Gastroesophageal sphincter (tissue), 4 donors: ENCODE data around the gene SGPL1. TPM values are rescaled to one million over a fixed set of nuclear protein-coding genes. Genes with fewer than 3 reads are reported as not detected.
A peak's percentile ranks its signal among the peaks of the same experiment; 100 is the strongest.

Source experiments
- ATAC-seq: fragments of 150-250 bp; one replicate; pipeline ENCODE4 v1.9.1; 2016; ENCODE audit warnings: mild to moderate bottlenecking, moderate library complexity
- H3K27ac ChIP-seq, 4 donors: fragments of 200-600 bp; sonication (generic) in 3 of 4; 1 replicate in 3 of 4; 2 replicates in 1 of 4; pipeline ENCODE4 v1.5.1; 2016 to 2019
- H3K27me3 ChIP-seq: fragments of 200-600 bp; sonication (generic); one replicate; pipeline ENCODE4 v1.5.1; 2019
- H3K36me3 ChIP-seq, 2 donors: fragments of 200-600 bp; sonication (generic); one replicate each; pipeline ENCODE4 v1.5.1; 2019; ENCODE audit warnings: control low read depth in 1 of 2
- H3K4me1 ChIP-seq, 3 donors: fragments of 200-600 bp; sonication (generic); 1 replicate in 2 of 3; 2 replicates in 1 of 3; pipeline ENCODE4 v1.5.1; 2016 to 2019; ENCODE audit warnings: control low read depth in 2 of 3
- H3K4me3 ChIP-seq, 2 donors: fragments of 200-600 bp; sonication (generic); one replicate each; pipeline ENCODE4 v1.5.1; 2019; ENCODE audit warnings: mild to moderate bottlenecking in 1 of 2, moderate library complexity in 1 of 2
- H3K9me3 ChIP-seq, 3 donors: fragments of 200-600 bp; sonication (generic); one replicate each; pipeline ENCODE4 v1.5.1; 2017 to 2019; ENCODE audit warnings: control low read depth in 2 of 3
- EP300 ChIP-seq: sonication (generic); formaldehyde crosslinking; IDR thresholded peaks from one replicate; pipeline ENCODE4 v1.6.1; 2017; ENCODE audit warnings: antibody characterized with exemption, mild to moderate bottlenecking
- POLR2A ChIP-seq, 2 donors: fragments of 450-650 bp; IDR thresholded peaks; one replicate each; pipeline ENCODE4 v1.6.1; 2017; ENCODE audit warnings: antibody characterized with exemption in 2 of 2, mild to moderate bottlenecking in 2 of 2, moderate library complexity in 1 of 2
- POLR2AphosphoS5 ChIP-seq: sonication (generic); formaldehyde crosslinking; IDR thresholded peaks from one replicate; pipeline ENCODE4 v1.6.1; 2017; ENCODE audit warnings: antibody characterized with exemption
- WGBS, 2 donors: methylation state at CpG; one replicate each; pipeline ENCODE4 v1.1.5; 2018; ENCODE audit warnings: low coverage in 1 of 2; 5-methylcytosine and 5-hydroxymethylcytosine counted together
- total RNA-seq, 4 donors: library from RNA; depleted of rRNA; stranded (reverse); fragments of >200 nt; gene quantifications; one replicate each; pipeline ENCODE4 v1.1.0, GENCODE V29; 2016
- TF ChIP-seq, protein P1 (sequence below), 4 experiments: fragments of 200-600 bp in 2 of 4; fragments of 450-650 bp in 2 of 4; sonication (generic) in 1 of 4; IDR thresholded peaks; one replicate each; pipeline ENCODE4 v1.5.1; 2017 to 2019; ENCODE audit warnings: antibody characterized with exemption in 4 of 4, mild to moderate bottlenecking in 2 of 4, moderate library complexity in 2 of 4

The SGPL1 gene
- total RNA-seq, 4 donors from 2014 or later: 23.0 to 28.1 (median 24.4) TPM

DNA sequence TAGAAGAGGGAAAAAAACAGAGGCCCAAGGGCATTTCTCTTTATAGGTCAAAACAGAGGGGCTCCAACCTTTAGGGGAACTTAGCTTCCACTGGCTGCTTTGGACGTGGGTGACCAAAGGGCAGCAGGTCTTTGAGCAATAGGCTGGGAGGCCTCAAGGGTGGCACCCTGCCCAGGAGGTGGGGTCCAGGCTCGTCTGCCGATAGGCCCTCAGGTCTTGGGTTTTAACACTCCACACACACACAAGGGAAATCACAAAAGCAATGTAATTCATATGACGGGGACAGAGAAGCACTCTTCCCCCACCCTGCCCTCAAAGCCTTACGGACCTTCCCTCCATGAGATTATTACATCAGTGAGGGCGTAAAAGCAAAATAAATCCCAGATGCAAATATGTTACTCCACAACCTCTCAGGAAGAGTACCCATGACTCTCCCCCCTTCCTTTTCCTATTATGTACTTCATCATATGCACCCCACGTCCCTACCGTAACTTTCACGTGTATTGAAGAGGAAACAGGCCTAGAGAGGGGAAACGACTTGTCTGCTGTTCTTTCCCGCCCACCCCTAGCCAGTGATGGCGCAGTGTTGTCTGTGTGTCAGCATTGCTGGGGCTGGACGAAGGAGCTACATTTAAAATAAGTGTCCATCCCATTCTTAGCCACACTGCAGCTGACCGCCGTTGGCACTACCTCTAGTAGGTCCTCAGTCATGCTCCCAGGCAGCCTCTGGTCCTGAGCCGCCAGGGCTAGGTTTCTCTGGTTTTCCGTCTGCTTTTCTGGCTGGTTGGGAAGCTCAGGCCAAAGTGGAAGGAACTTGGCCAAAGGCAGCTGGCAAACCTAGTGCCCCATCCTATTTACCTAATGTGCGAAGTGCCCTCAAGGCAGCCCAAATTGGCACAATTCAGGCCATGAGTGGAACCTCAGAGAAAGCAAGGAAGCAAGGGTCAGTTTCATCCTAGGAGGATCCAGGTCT is 70.5 kb downstream of the SGPL1 start:
- H3K9me3 ChIP-seq: no peaks in the 10 kb centered on the region
- peak overlapping the region in 3 of 4 donors; percentile 95 to 97 (median 95) for H3K27ac ChIP-seq
- WGBS, 2 donors: 58 to 76% methylated on average over 4 to 11 of the region's 18 CpGs
- no peak overlapping the region for H3K4me3 ChIP-seq
- H3K4me1 ChIP-seq: peaks cover 0 to 48% (median 4%) of the 10 kb centered on the region in 3 donors
- TF ChIP-seq POLR2A (IDR thresholded peaks at IDR 0.05): no peak
- no peak for TF ChIP-seq POLR2AphosphoS5
- no peak for TF ChIP-seq EP300
- TF ChIP-seq, protein P1, sequence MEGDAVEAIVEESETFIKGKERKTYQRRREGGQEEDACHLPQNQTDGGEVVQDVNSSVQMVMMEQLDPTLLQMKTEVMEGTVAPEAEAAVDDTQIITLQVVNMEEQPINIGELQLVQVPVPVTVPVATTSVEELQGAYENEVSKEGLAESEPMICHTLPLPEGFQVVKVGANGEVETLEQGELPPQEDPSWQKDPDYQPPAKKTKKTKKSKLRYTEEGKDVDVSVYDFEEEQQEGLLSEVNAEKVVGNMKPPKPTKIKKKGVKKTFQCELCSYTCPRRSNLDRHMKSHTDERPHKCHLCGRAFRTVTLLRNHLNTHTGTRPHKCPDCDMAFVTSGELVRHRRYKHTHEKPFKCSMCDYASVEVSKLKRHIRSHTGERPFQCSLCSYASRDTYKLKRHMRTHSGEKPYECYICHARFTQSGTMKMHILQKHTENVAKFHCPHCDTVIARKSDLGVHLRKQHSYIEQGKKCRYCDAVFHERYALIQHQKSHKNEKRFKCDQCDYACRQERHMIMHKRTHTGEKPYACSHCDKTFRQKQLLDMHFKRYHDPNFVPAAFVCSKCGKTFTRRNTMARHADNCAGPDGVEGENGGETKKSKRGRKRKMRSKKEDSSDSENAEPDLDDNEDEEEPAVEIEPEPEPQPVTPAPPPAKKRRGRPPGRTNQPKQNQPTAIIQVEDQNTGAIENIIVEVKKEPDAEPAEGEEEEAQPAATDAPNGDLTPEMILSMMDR (IDR thresholded peaks at IDR 0.05): no peak
- H3K36me3 ChIP-seq: peaks cover 0 to 48% of the 10 kb centered on the region in 2 donors
- no peak for ATAC-seq
- no peaks in the 10 kb centered on the region for H3K27me3 ChIP-seq

DNA sequence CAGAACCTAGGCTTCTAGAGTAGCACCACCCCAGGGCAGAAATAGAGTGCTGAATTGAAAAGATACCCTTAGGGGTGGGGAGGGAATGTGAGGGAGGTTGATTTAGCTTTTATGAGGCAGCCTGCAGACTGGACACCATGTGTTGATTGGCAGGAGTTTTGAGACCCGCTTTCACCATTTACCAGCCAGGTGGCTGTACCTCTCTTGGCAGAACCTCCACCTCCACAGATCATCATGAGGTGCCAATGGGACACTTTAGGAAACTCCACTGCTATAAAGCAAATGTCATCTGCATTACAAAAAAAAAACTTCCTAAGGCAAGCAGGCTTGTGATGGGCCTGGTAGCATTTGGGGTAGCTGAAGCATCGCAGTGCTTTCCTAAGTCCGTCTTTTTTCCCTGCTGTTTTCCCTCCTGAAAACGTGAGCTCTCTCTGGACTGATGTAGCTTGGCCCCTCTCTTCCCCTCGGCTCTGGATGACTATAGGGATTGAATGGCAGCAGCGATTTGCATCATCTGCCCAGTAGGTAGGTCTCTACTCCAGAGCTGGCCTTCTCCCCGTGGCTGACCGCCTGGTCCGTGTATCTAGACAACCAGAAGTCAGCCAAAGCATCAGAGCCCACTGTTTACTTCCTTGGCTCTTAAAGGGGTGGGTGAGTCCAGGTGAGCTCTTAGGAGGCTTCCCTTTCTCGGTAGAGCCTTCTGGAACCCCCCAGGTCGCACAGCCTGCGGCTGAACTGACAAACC is 71.3 kb downstream of the SGPL1 start:
- no peak for TF ChIP-seq POLR2A (IDR thresholded peaks at IDR 0.05)
- no peak for TF ChIP-seq EP300
- TF ChIP-seq, protein P1 (IDR thresholded peaks at IDR 0.05): no peak
- TF ChIP-seq POLR2AphosphoS5: no peak
- Histone ChIP-seq H3K36me3 (peaks cover 0 to 39% of the 10 kb centered on the region in 2 donors), H3K27me3 (no peaks in the 10 kb centered on the region), H3K4me3 (peak overlapping the region; percentile 80 to 89), H3K4me1 (peaks cover 0 to 48% (median 4%) of the 10 kb centered on the region in 3 donors), H3K9me3 (no peaks in the 10 kb centered on the region), H3K27ac (peak overlapping the region; percentile 0 to 97 (median 95))
- 66 to 100% methylated on average over 1 to 3 of the region's 12 CpGs for WGBS, 2 donors
- no peak for ATAC-seq

DNA sequence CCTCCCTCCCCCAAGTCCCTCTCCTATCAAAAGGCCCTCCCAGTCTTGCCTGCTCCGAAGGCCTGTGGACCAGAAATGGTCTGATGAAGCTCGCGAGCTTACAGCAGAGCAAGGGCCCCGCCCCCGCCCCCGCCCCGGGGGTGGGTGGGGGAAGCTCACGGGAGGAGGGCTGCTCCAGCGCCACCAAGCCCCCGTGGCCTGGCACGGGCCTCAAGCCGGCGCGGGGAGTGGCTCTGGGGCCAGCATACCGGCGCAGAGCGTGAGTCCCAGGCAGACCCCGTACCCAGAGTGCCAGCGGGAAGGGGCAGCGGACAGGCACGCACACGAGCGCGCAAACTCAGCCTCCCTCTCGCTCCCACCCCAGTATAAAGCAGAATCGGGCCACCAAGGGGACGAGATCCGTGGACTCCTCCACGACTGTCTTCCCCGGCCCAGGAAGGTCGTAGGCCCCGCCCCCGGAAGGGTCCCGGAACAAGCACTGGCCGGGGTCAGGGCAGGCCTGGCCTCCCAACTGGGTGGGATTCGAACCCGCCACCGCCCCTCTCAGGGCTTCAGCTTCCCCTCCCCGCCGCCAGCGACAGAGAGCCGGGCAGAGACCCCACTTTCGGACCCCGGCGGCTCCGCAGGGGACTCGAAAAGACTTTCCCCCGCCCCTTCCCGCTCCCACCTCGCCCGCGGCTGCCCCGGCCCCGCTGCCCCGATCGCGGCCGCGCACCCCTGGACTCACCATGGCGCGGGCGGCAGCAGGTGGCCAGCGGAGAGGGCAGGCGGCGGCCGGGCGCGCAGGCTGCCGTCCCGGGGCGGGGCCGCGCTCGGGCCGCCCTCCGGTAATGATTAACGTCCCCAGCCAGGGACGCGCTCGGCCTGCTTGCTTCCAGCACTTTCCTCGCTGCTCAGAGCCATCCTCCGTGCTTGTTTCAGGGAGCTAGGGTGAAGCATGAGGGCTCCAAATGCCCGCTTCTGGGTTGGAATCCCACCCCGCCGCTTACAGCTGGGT is 72.4 kb downstream of the SGPL1 start, which contains the start of gene PCBD1:
TSS of gene PCBD1 (minus strand) at position 762 of the 997 bp plus-strand sequence. CDS start at position 730, 32 bp downstream.
- H3K4me3 ChIP-seq: peak within 1 kb of the TSS; percentile 80 to 89
- H3K36me3 ChIP-seq: peaks cover 0 to 29% of the 10 kb centered on the region in 2 donors
- WGBS, 2 donors: 0% methylated on average over 4 to 10 of the region's 85 CpGs
- peak within 1 kb of the TSS; percentile 85 to 97 (median 95) for H3K27ac ChIP-seq
- peaks cover 0 to 48% (median 4%) of the 10 kb centered on the region in 3 donors for H3K4me1 ChIP-seq
- H3K27me3 ChIP-seq: no peaks in the 10 kb centered on the region
- H3K9me3 ChIP-seq: no peaks in the 10 kb centered on the region
- TF ChIP-seq POLR2A (IDR thresholded peaks at IDR 0.05) (peak; percentile 25 to 40), EP300 (no peak), POLR2AphosphoS5 (peak; percentile 47)
- TF ChIP-seq, protein P1 (IDR thresholded peaks at IDR 0.05): peak in 2 of 4 experiments; percentile 5 to 11
- peak; percentile 90 for ATAC-seq

DNA sequence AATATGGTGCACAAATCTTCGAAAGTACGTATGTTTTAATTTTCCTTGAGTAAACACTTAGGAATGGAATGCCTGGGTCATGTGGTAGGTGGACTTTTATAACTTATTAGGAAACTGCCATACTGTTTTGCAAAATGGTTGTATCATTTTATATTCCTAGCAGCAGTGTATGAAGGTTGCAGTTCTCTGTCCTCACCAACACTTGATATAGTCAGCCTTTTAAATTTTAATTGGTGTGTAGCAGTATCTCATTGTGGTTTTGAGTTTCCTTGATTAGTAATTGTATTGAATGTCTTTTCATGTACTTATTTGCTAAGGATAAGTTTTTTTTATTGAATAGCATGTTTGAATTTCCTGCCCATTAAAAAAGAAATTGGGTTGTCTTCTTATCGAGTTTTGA is 73.5 kb downstream of the SGPL1 start:
- no peaks in the 10 kb centered on the region for H3K27me3 ChIP-seq
- no peaks in the 10 kb centered on the region for H3K9me3 ChIP-seq
- H3K27ac ChIP-seq: peak overlapping the region in 2 of 4 donors; percentile 95 to 97
- whole genome bisulfite sequencing, 2 donors: 63 to 93% methylated on average over 3 of the region's 3 CpGs
- no peak overlapping the region for H3K4me3 ChIP-seq
- peaks cover 0 to 17% of the 10 kb centered on the region in 2 donors for H3K36me3 ChIP-seq
- no peak for TF ChIP-seq POLR2AphosphoS5
- no peak for TF ChIP-seq EP300
- TF ChIP-seq, protein P1 (IDR thresholded peaks at IDR 0.05): no peak
- no peak for TF ChIP-seq POLR2A (IDR thresholded peaks at IDR 0.05)
- peaks cover 0 to 48% (median 4%) of the 10 kb centered on the region in 3 donors for H3K4me1 ChIP-seq
- no peak for ATAC-seq
